ENCODE data around the gene ARL6IP5. TPM values are rescaled to one million over a fixed set of nuclear protein-coding genes. Genes with fewer than 3 reads are reported as not detected.

The ARL6IP5 gene
- total RNA-seq, 1 experiment from 2014 or later: 30.0 TPM

- peak; percentile 80 for ATAC-seq
- no peaks in the 10 kb centered on the region for H3K79me2 ChIP-seq (ENCODE audit: insufficient read depth, low read length)
- no peak for TF ChIP-seq RAD21 (IDR thresholded peaks at IDR 0.05; ENCODE audit: low read depth)
- TF ChIP-seq SRF (IDR thresholded peaks at IDR 0.05; ENCODE audit: low read depth): peak; percentile 60
- TF ChIP-seq POLR2AphosphoS5 (IDR thresholded peaks at IDR 0.05; ENCODE audit: low read depth, low read length): peak; percentile 58
- peak; percentile 50; the same call in 1 of the 2 replicates for TF ChIP-seq MAX (IDR thresholded peaks at IDR 0.05)
- TF ChIP-seq CEBPB (IDR thresholded peaks at IDR 0.05; ENCODE audit: low read depth): peak; percentile 93
- TF ChIP-seq POLR2A (IDR thresholded peaks at IDR 0.05; ENCODE audit: borderline replicate concordance, extremely low read depth, insufficient read depth, insufficient read length): no peak
- TF ChIP-seq ZFX (IDR thresholded peaks at IDR 0.05): no peak
- TF ChIP-seq EZH2 (IDR thresholded peaks at IDR 0.05): no peak
- TF ChIP-seq YY1 (IDR thresholded peaks at IDR 0.05; ENCODE audit: extremely low read depth, insufficient replicate concordance, low read depth, low read length): peak; percentile 13
- TF ChIP-seq SIN3A (IDR thresholded peaks at IDR 0.05; ENCODE audit: low read depth): no peak
- TF ChIP-seq ZBTB33 (IDR thresholded peaks at IDR 0.05; ENCODE audit: extremely low read depth, insufficient replicate concordance, low read length): no peak
- no peak for TF ChIP-seq CTCF (IDR thresholded peaks at IDR 0.05 in 2 of 3, conservative IDR thresholded peaks at IDR 0.05 in 1 of 3; ENCODE audit: borderline replicate concordance in 1 of 3, insufficient read depth in 1 of 3, low read depth in 2 of 3, low read length in 2 of 3)
- TF ChIP-seq ELF1 (IDR thresholded peaks at IDR 0.05; ENCODE audit: borderline replicate concordance, low read depth): no peak
- TF ChIP-seq TCF7L2 (IDR thresholded peaks at IDR 0.05; ENCODE audit: borderline replicate concordance, extremely low read depth, insufficient read depth, insufficient read length): peak; percentile 52
- TF ChIP-seq ATF3 (IDR thresholded peaks at IDR 0.05): no peak
- no peak for TF ChIP-seq REST (IDR thresholded peaks at IDR 0.05; ENCODE audit: low read depth)
- TF ChIP-seq JUND (IDR thresholded peaks at IDR 0.05): peak; percentile 17; the same call in 1 of the 2 replicates
- no peak for TF ChIP-seq EZH2phosphoT487 (IDR thresholded peaks at IDR 0.05; ENCODE audit: borderline replicate concordance)
- peak; percentile 71 for TF ChIP-seq CBX3 (IDR thresholded peaks at IDR 0.05; ENCODE audit: low read depth)
- TF ChIP-seq FOSL1 (IDR thresholded peaks at IDR 0.05; ENCODE audit: low read depth): no peak
- TF ChIP-seq EGR1 (IDR thresholded peaks at IDR 0.05; ENCODE audit: low read depth): no peak
- no peak for TF ChIP-seq ZNF274 (IDR thresholded peaks at IDR 0.05; ENCODE audit: low read depth, low read length)
These were observed 58.9 kb downstream of the ARL6IP5 start for GRCh38 chr3:69143612-69144011.

More at GRCh38 chr3:69143612-69144011, 58.9 kb downstream of the ARL6IP5 start:
- Histone ChIP-seq H3K9ac (ENCODE audit: low read length) (no peak overlapping the region), H3K27ac (ENCODE audit: low read depth, low read length) (no peak overlapping the region), H2AFZ (ENCODE audit: low read depth, low read length, poor library complexity, severe bottlenecking) (peak overlapping the region; percentile 51), H3K36me3 (ENCODE audit: control insufficient read depth in 1 of 2, insufficient read depth in 2 of 2, low read length in 2 of 2) (no peaks in the 10 kb centered on the region), H3K4me3 (replicated peaks in 1 of 2; ENCODE audit: low read depth in 1 of 2, low read length in 2 of 2) (no peak overlapping the region), H3K4me1 (ENCODE audit: control insufficient read depth in 1 of 2, insufficient read depth in 2 of 2, low read length in 2 of 2) (peaks cover 3 to 8% of the 10 kb centered on the region in 2 experiments; a peak in 2 of 4 replicates), H4K20me1 (ENCODE audit: insufficient read depth) (no peaks in the 10 kb centered on the region), H3K27me3 (ENCODE audit: insufficient read depth, low read length) (no peaks in the 10 kb centered on the region), H3K9me3 (ENCODE audit: control insufficient read depth in 1 of 2, insufficient read depth in 1 of 2, low read depth in 1 of 2, low read length in 2 of 2) (no peaks in the 10 kb centered on the region), H3K9me2 (ENCODE audit: insufficient read depth) (no peaks in the 10 kb centered on the region), H3K4me2 (ENCODE audit: low read length) (no peak overlapping the region)
- ChIA-PET RAD21 (ENCODE audit: low non-redundant PET in 1 of 2, low total read pairs in 2 of 2, uncharacterized antibody in 2 of 2, unreplicated experiment in 2 of 2) (no interaction called here), POLR2A (no interaction called here), CTCF (no interaction called here)
- peak; percentile 75 for DNase-seq (ENCODE audit: low read depth, low spot score)
- no TSS peak for BruUV-seq (replicated peaks)
- intact Hi-C loops (cut with micrococcal nuclease): no loop called here

All from HCT116 (cell line).